RWPE1 (cell line): ENCODE data around the gene ZSCAN9.

Experiments used
- CTCF ChIA-PET: fragments of 350-600 bp; sonication (Branson Sonifier 250); formaldehyde crosslinking; extraction: SDS; loops from one replicate; lab custom pipeline; 2021; lab: Yijun Ruan, JAX
- POLR2A ChIA-PET: fragments of 400-600 bp; formaldehyde crosslinking; extraction: SDS; loops from one replicate; lab custom pipeline; 2020; ENCODE audit warnings: antibody characterized with exemption; ENCODE audit not compliant: low non-redundant PET; lab: Yijun Ruan, JAX
- DNase-seq: peaks from one replicate; pipeline ENCODE4 v3.0.0; 2012; ENCODE audit warnings: low spot score
- H3K27ac ChIP-seq: fragments of 450-650 bp; 2 replicates; pipeline ENCODE4 v1.5.1; 2017
- TF ChIP-seq, protein P1 (sequence below): fragments of 450-650 bp; conservative IDR thresholded peaks from 2 replicates; pipeline ENCODE4 v1.5.1; 2017; ENCODE audit warnings: low read depth, mild to moderate bottlenecking

The ZSCAN9 gene

DNA sequence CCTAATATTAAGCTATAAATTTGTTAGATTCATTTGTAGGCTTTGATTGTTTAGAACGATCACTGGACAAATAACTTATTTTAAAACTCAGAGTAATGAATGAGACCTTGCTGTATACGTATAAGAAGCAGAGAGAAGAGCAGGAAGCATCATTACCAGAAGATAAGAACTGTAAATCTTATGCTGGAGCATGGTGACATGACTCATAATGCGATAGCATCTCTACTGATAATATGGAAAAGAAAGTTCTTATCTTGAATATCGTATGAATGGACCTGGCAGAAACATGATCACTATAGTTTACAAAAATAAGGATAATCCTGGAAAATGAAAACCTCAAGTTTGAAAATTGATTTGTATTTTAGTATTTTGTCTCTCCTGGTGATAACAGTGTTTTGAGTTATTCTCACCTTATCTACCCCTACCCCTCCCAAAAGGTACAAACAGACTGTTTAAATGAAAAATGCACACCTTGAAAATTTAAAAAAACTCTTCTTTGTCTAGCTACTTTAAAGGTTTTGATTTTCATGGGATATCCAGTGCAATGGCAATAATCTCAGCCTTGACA, 39.8 kb downstream of the ZSCAN9 start:
- ChIA-PET CTCF (interaction anchor here (0.7 kb wide), 1 partner anchor 109 kb away, joined by 3 read pairs; no protein-coding TSS in a partner anchor), POLR2A (no interaction called here)
- no peak overlapping the region for H3K27ac ChIP-seq
- no peak for DNase-seq
- TF ChIP-seq, protein P1, sequence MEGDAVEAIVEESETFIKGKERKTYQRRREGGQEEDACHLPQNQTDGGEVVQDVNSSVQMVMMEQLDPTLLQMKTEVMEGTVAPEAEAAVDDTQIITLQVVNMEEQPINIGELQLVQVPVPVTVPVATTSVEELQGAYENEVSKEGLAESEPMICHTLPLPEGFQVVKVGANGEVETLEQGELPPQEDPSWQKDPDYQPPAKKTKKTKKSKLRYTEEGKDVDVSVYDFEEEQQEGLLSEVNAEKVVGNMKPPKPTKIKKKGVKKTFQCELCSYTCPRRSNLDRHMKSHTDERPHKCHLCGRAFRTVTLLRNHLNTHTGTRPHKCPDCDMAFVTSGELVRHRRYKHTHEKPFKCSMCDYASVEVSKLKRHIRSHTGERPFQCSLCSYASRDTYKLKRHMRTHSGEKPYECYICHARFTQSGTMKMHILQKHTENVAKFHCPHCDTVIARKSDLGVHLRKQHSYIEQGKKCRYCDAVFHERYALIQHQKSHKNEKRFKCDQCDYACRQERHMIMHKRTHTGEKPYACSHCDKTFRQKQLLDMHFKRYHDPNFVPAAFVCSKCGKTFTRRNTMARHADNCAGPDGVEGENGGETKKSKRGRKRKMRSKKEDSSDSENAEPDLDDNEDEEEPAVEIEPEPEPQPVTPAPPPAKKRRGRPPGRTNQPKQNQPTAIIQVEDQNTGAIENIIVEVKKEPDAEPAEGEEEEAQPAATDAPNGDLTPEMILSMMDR = no peak

DNA sequence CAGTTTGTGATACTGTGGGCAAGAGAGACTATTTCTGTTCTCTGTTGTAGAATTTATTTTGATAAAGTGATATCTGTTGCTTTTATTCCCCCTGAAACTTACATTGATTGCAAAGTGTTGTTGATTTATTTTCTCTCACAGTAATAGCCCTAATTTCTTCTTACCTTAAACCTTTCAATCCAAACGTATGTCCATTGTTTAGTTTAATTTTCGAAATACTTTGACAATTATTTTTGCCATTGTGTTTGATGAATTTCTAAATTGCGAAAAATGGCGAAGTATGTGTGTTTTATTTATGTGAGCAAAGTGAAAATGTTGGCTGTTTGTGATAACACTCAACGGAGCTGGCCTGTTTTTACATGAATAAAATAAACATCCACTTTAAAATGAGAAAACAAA, 41.5 kb downstream of the ZSCAN9 start:
- POLR2A ChIA-PET = interaction anchor here (0.6 to 2.0 kb wide), 3 partner anchors 14 to 86 kb away, joined by 4 read pairs; partner anchors contain the start of gene ZKSCAN4
- peak overlapping the region; percentile 80 for H3K27ac ChIP-seq
- DNase-seq = no peak
- TF ChIP-seq, protein P1 = no peak
- CTCF ChIA-PET = interaction anchor here (0.6 to 0.9 kb wide), 3 partner anchors 61 to 117 kb away, joined by 3 read pairs; no protein-coding TSS in a partner anchor

- CTCF ChIA-PET = interaction anchor here (0.6 kb wide), 1 partner anchor 60 kb away, joined by 3 read pairs; no protein-coding TSS in a partner anchor
- TF ChIP-seq, protein P1 = no peak
- H3K27ac ChIP-seq = peak within 1 kb of the TSS; percentile 80
- POLR2A ChIA-PET = interaction anchor here (0.6 to 2.0 kb wide), 3 partner anchors 14 to 85 kb away, joined by 4 read pairs; partner anchors contain the start of gene ZKSCAN4
- peak; percentile 79 for DNase-seq
Measured at GRCh38 chr6:28266962-28267694, 42.1 kb downstream of the ZSCAN9 start, which contains the start of gene ZSCAN26. Gene ZSCAN26 (plus strand): TSS chr6:28267143. CDS start chr6:28271920, 4,777 bp downstream.

GRCh38 chr6:28267695-28268059, 42.6 kb downstream of the ZSCAN9 start:
- TF ChIP-seq, protein P1 = no peak
- DNase-seq = no peak
- H3K27ac ChIP-seq = no peak overlapping the region
- POLR2A ChIA-PET = interaction anchor here (2.0 kb wide), 1 partner anchor 15 kb away, joined by 4 read pairs; the partner anchor contains the start of gene ZKSCAN4
- CTCF ChIA-PET = no interaction called here

DNA sequence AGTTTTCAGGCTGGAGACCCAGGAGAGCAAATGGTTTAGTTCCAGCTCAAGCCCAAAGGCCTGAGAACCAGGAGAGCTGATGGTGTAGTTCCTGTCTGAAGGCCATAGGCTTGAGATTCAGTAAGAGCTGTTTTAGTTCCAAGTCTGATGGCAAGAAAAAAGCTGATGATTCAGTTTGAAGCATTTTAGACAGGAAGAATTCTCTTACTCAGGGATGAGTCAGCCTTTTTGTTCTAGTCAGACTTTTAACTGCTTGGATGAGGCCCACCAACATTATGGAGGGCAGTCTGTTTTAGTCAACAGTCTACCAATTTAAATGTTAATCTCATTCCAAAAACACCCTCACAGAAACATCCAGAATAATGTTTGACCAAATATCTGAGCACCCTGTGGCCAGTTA, 44.4 kb downstream of the ZSCAN9 start:
- ChIA-PET POLR2A (no interaction called here), CTCF (interaction anchor here (1.3 kb wide), 1 partner anchor 9 kb away, joined by 4 read pairs; no protein-coding TSS in a partner anchor)
- no peak overlapping the region for H3K27ac ChIP-seq
- DNase-seq = peak; percentile 65
- TF ChIP-seq, protein P1 = no peak

DNA sequence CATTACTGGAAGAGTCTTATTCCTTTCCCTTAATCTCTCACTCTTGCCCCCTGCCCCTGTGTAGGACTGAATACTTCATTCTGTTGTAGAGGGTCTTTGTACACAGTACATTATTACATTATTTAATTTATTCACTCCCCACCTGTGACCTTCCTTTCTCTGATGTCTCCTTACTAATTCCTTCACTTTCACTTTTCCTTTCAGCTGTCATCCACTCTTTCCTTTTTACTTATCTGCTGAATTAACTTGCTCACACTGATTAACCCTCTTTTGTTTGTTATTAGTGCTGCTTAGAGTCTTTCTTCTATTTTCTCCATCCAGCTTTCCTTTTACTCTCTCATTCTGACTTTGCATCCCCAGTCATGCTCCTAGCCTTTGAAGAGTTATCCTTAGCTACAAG, 49.8 kb downstream of the ZSCAN9 start:
- CTCF ChIA-PET = interaction anchor here (1.8 kb wide), 1 partner anchor 81 kb away, joined by 4 read pairs; no protein-coding TSS in a partner anchor
- no peak overlapping the region for H3K27ac ChIP-seq
- POLR2A ChIA-PET = no interaction called here
- TF ChIP-seq, protein P1 = no peak
- DNase-seq = no peak
